Peyer's patch (tissue), 4 donors: ENCODE measurements around the gene TINCR. TPM values are rescaled to one million over a fixed set of nuclear protein-coding genes. Genes with fewer than 3 reads are reported as not detected.

Experiments
- DNase-seq, 3 donors: peaks; one replicate each; pipeline ENCODE4 v3.0.0-alpha.2; 2017 to 2019
- H3K27ac ChIP-seq, 4 donors: fragments of 200-600 bp; sonication (generic); one replicate each; pipeline ENCODE4 v1.5.1; 2016 to 2019
- H3K27me3 ChIP-seq, 2 donors: fragments of 200-600 bp; sonication (generic); one replicate each; pipeline ENCODE4 v1.5.1; 2019
- H3K36me3 ChIP-seq, 3 donors: fragments of 200-600 bp; sonication (generic); one replicate each; pipeline ENCODE4 v1.5.1; 2016 to 2019
- H3K4me1 ChIP-seq, 4 donors: fragments of 200-600 bp; sonication (generic); one replicate each; pipeline ENCODE4 v1.5.1; 2016 to 2019
- H3K4me3 ChIP-seq, 4 donors: fragments of 200-600 bp; sonication (generic); 1 replicate in 3 of 4; 2 replicates in 1 of 4; pipeline ENCODE4 v1.5.1; 2016 to 2019; ENCODE audit warnings: mild to moderate bottlenecking in 1 of 4
- H3K9me3 ChIP-seq, 4 donors: fragments of 200-600 bp; sonication (generic); one replicate each; pipeline ENCODE4 v1.5.1; 2016 to 2019; ENCODE audit warnings: mild to moderate bottlenecking in 1 of 4
- POLR2A ChIP-seq, 2 donors: fragments of 450-650 bp; IDR thresholded peaks; one replicate each; pipeline ENCODE4 v1.5.1; 2017; ENCODE audit warnings: antibody characterized with exemption in 2 of 2, mild to moderate bottlenecking in 2 of 2, moderate library complexity in 2 of 2
- total RNA-seq, 4 donors: library from RNA; depleted of rRNA; stranded (reverse); fragments of >200 nt; gene quantifications; one replicate each; pipeline ENCODE4 v1.1.0, GENCODE V29; 2016
- TF ChIP-seq, protein P1 (sequence below), 6 experiments: fragments of 450-650 bp in 4 of 6; fragments of 200-600 bp in 2 of 6; sonication (generic) in 1 of 6; IDR thresholded peaks; one replicate each; pipeline ENCODE4 v1.5.1; 2017 to 2019; ENCODE audit warnings: antibody characterized with exemption in 6 of 6, mild to moderate bottlenecking in 3 of 6, moderate library complexity in 1 of 6

TINCR gene
- total RNA-seq, 4 donors from 2014 or later = 0.67 to 2.6 (median 1.2) TPM; not detected in 1

DNA sequence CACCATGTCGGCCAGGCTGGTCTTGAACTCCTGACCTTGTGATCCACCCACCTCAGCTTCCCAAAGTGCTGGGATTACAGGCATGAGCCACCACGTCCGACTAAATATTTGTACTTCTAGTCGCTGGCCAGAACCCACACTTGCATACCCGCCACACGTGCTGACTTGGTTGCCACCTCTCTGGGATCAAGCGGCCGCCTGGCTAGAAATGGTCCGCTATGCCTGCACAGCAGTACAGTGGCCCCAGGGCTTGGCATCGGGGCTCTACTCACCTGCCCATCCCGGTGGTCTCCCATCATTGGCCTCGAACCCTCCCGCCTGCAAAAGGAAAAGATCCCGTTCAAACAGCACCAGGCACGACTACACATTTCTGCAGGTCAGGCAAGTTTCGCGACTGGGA is 23.7 kb upstream of the TINCR start:
- TF ChIP-seq, protein P1, sequence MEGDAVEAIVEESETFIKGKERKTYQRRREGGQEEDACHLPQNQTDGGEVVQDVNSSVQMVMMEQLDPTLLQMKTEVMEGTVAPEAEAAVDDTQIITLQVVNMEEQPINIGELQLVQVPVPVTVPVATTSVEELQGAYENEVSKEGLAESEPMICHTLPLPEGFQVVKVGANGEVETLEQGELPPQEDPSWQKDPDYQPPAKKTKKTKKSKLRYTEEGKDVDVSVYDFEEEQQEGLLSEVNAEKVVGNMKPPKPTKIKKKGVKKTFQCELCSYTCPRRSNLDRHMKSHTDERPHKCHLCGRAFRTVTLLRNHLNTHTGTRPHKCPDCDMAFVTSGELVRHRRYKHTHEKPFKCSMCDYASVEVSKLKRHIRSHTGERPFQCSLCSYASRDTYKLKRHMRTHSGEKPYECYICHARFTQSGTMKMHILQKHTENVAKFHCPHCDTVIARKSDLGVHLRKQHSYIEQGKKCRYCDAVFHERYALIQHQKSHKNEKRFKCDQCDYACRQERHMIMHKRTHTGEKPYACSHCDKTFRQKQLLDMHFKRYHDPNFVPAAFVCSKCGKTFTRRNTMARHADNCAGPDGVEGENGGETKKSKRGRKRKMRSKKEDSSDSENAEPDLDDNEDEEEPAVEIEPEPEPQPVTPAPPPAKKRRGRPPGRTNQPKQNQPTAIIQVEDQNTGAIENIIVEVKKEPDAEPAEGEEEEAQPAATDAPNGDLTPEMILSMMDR (IDR thresholded peaks at IDR 0.05) = no peak
- no peak for TF ChIP-seq POLR2A (IDR thresholded peaks at IDR 0.05)
- Histone ChIP-seq H3K27me3 (no peaks in the 10 kb centered on the region), H3K27ac (no peak overlapping the region), H3K36me3 (peaks cover 0 to 100% (median 9%) of the 10 kb centered on the region in 3 donors), H3K4me1 (peaks cover 0 to 16% (median 0%) of the 10 kb centered on the region in 4 donors), H3K9me3 (no peaks in the 10 kb centered on the region), H3K4me3 (no peak overlapping the region)
- DNase-seq = no peak

DNA sequence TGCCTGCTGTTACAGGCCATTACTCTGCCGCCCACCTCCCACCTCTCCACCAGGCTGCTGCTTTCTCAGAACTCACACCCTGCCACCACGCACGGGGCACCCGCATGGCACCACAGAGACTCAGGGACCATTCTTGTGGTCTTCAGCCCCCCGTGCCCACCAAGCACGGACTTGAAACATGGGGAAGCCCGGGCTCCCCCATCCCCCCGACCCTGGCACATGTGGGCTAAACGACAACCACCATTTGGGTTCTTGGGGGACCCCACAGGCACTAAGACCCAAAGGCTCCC is 23.1 kb upstream of the TINCR start:
- no peak overlapping the region for H3K27ac ChIP-seq
- no peaks in the 10 kb centered on the region for H3K27me3 ChIP-seq
- H3K4me3 ChIP-seq = no peak overlapping the region
- no peak for DNase-seq
- no peak for TF ChIP-seq POLR2A (IDR thresholded peaks at IDR 0.05)
- TF ChIP-seq, protein P1 (IDR thresholded peaks at IDR 0.05) = no peak
- H3K9me3 ChIP-seq = no peaks in the 10 kb centered on the region
- peaks cover 0 to 98% (median 9%) of the 10 kb centered on the region in 3 donors for H3K36me3 ChIP-seq
- H3K4me1 ChIP-seq = peaks cover 0 to 16% (median 0%) of the 10 kb centered on the region in 4 donors

DNA sequence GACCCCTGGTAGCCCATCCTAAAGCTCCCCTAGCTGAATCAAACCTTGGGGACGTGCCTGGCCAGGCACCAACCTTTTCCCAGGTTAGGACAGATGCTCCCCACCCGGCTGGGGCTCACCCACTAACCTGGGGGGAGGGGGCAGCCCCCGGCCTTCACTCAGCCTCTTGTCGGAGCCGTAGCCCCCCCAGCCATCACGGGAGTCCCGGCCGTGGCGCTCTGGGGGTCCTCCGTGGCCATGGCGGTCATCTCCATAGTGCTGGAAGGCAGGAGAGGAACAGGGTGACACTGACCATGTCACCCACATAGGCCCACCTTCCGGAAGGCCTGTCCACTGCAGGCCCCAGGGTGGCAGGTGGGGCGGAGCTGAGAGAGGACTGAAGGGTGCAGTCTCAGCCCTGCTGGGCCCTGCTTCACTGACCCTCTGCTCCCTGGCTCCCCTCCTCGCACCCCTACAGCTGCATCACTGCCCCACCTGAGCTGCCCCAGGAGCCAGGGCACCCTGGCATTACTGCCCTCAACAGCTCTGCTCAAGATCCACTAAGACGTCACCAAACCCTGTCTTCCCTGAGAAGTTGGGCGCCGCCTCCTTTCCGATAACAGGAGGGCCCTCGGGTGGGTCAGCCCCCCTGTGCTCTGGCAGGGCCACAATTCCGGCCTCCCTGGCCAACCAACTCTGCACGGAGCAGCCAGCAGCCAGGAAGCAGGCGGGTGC is 22.6 kb upstream of the TINCR start:
- no peak for DNase-seq
- H3K27me3 ChIP-seq = no peaks in the 10 kb centered on the region
- peaks cover 0 to 93% (median 9%) of the 10 kb centered on the region in 3 donors for H3K36me3 ChIP-seq
- H3K9me3 ChIP-seq = no peaks in the 10 kb centered on the region
- H3K27ac ChIP-seq = no peak overlapping the region
- H3K4me1 ChIP-seq = peaks cover 0 to 15% (median 0%) of the 10 kb centered on the region in 4 donors
- no peak for TF ChIP-seq POLR2A (IDR thresholded peaks at IDR 0.05)
- TF ChIP-seq, protein P1 (IDR thresholded peaks at IDR 0.05) = no peak
- no peak overlapping the region for H3K4me3 ChIP-seq

DNA sequence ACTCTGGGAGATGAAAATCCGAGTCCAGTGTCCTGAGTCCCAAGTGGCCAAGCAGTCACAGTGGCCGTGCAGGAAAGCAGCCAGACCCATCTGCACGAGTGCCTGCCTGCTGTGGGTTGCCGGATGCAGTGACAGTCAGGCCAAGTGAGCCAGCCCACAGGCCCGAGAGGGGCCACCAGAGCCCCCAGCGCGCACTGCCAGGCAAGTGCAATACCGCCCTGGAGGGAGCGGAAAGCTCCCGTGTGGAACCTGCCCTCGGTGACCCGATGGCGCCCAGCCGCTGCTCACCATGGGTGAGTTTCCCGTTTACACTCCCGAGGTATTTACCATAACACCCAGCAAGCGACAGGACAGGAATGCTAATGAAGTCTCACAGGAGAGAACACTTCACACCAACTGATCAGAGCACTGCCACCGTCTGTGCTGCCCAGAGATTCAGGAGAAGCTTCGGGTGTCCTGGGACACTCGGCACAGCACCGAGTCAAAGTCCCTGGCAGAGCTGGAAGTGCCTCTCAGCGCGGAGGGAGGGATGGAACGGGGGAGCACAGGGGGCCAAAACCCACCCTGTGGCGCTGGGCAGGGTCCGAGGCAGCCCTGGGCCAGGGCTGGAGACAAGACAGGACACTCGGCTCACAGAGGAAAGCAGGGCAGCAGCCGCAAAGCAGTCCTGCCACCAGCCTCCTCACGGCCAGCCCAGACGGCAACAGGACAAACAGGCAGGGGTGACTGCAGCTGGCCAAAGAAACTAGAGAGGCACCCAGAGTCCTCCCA is 21.3 kb upstream of the TINCR start:
- H3K27ac ChIP-seq = no peak overlapping the region
- no peaks in the 10 kb centered on the region for H3K27me3 ChIP-seq
- no peaks in the 10 kb centered on the region for H3K9me3 ChIP-seq
- H3K4me3 ChIP-seq = no peak overlapping the region
- no peak for DNase-seq
- H3K36me3 ChIP-seq = peaks cover 0 to 85% (median 9%) of the 10 kb centered on the region in 3 donors
- peaks cover 0 to 5% (median 0%) of the 10 kb centered on the region in 4 donors for H3K4me1 ChIP-seq
- TF ChIP-seq, protein P1 (IDR thresholded peaks at IDR 0.05) = no peak
- no peak for TF ChIP-seq POLR2A (IDR thresholded peaks at IDR 0.05)

DNA sequence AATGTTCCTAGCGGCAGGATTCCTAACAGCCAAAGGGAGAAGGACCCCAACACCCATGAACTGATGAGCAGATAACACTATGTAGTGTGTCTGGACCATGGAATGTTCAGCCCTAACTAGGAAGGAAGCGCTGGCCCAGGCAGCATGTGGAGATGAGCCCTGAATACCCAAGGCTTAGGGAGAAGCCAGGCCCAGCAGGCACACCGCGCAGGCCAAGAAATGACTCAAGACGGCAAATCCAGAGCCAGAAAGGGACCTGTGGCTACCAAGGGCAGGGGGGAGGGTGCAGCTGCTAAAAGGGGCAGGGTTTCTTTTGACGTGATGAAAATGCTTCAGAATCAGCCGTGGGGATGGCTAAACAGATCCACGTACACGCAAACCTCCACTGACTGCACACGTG is 20.7 kb upstream of the TINCR start:
- Histone ChIP-seq H3K4me3 (no peak overlapping the region), H3K36me3 (peaks cover 0 to 78% (median 7%) of the 10 kb centered on the region in 3 donors), H3K9me3 (no peaks in the 10 kb centered on the region), H3K4me1 (no peaks in the 10 kb centered on the region), H3K27me3 (no peaks in the 10 kb centered on the region), H3K27ac (no peak overlapping the region)
- TF ChIP-seq, protein P1 (IDR thresholded peaks at IDR 0.05) = no peak
- TF ChIP-seq POLR2A (IDR thresholded peaks at IDR 0.05) = no peak
- no peak for DNase-seq
